K562 (cell line): ENCODE measurements around the gene SLC25A11. TPM values are rescaled to one million over a fixed set of nuclear protein-coding genes. Genes with fewer than 3 reads are reported as not detected.

Experiments
- CCNT2 ChIP-seq: IDR thresholded peaks from 2 replicates; pipeline ENCODE4 v1.6.1; 2011; ENCODE audit warnings: borderline replicate concordance, low read depth, mild to moderate bottlenecking, moderate library complexity, mixed read lengths, low read length; ENCODE audit not compliant: insufficient read length; ENCODE audit errors: extremely low read depth
- CREB3 ChIP-seq: fragments of 450-650 bp; conservative IDR thresholded peaks from 2 replicates; pipeline ENCODE4 v1.6.1; 2016; ENCODE audit warnings: missing genetic modification characterization, low read depth, mild to moderate bottlenecking, missing compliant biosample characterization, moderate library complexity
- ELK1 ChIP-seq: sonication (generic); formaldehyde crosslinking; IDR thresholded peaks from 2 replicates; pipeline ENCODE4 v1.8.1; 2022; ENCODE audit warnings: missing genetic modification reagents
- HBP1 ChIP-seq: fragments of 450-650 bp; formaldehyde crosslinking; IDR thresholded peaks from 2 replicates; pipeline ENCODE4 v1.4.0; 2022; ENCODE audit warnings: missing genetic modification characterization
- MAFF ChIP-seq: IDR thresholded peaks from 2 replicates; pipeline ENCODE4 v1.6.1; 2012; ENCODE audit warnings: low read length, improper control_type of control experiment
- MCM7 ChIP-seq, 2 experiments: fragments of 450-650 bp; IDR thresholded peaks; 2 replicates each; pipeline ENCODE4 v1.6.1; 2016 to 2018
- RBM15 ChIP-seq: fragments of 200-400 bp; formaldehyde crosslinking; IDR thresholded peaks from 2 replicates; pipeline ENCODE4 v1.6.1; 2018; ENCODE audit warnings: mild to moderate bottlenecking, low read length, moderate library complexity; ENCODE audit not compliant: insufficient read depth
- RERE ChIP-seq: sonication (generic); formaldehyde crosslinking; IDR thresholded peaks from 2 replicates; pipeline ENCODE4 v1.8.0; 2023; ENCODE audit warnings: missing genetic modification reagents, mild to moderate bottlenecking, borderline replicate concordance
- RFX7 ChIP-seq: fragments of 250-450 bp; sonication (Bioruptor Pico); IDR thresholded peaks from 2 replicates; pipeline ENCODE4 v1.5.1; 2021; ENCODE audit warnings: mild to moderate bottlenecking
- TAL1 ChIP-seq: fragments of 450-650 bp; IDR thresholded peaks from 2 replicates; pipeline ENCODE4 v1.6.1; 2016; ENCODE audit warnings: mild to moderate bottlenecking
- VEZF1 ChIP-seq: fragments of 200-800 bp; sonication (Bioruptor generic); IDR thresholded peaks from 2 replicates; pipeline ENCODE4 v1.6.1; 2017; ENCODE audit warnings: missing genetic modification characterization, missing compliant biosample characterization
- ZFX ChIP-seq: sonication (generic); formaldehyde crosslinking; IDR thresholded peaks from 2 replicates; pipeline ENCODE4 v1.8.0; 2022; ENCODE audit warnings: mild to moderate bottlenecking, missing genetic modification reagents, moderate library complexity
- ZNF639 ChIP-seq, 2 experiments: fragments of 200-800 bp in 1 of 2; sonication (Bioruptor generic) in 1 of 2; sonication (generic) in 1 of 2; formaldehyde crosslinking in 1 of 2; IDR thresholded peaks in 1 of 2; conservative IDR thresholded peaks in 1 of 2; 2 replicates each; pipeline versions ENCODE4 v1.5.0 to v1.6.1; 2016 to 2020; ENCODE audit warnings: missing compliant biosample characterization in 1 of 2, missing genetic modification characterization in 1 of 2, missing genetic modification reagents in 1 of 2
- ZNF695 ChIP-seq: fragments of 450-650 bp; formaldehyde crosslinking; IDR thresholded peaks from 2 replicates; pipeline ENCODE4 v1.4.0; 2020; ENCODE audit warnings: mild to moderate bottlenecking, moderate library complexity
- polyA plus RNA-seq, 8 experiments: library from polyadenylated mRNA; depleted of rRNA in 4 of 8; stranded (reverse) in 5 of 8; unstranded in 3 of 8; fragments of >200 nt; fragmentation: Nextera tagmentation in 2 of 8; fragmentation: Illumina TruSeq in 1 of 8; extraction: Ambion mirVana in 2 of 8; extraction: Trizol in 1 of 8; gene quantifications; 2 replicates each; pipeline versions ENCODE4 v1.2.1 to v1.2.3, GENCODE V29; 2011 to 2014; ENCODE audit warnings: inconsistent platforms in 1 of 8, missing spikeins in 1 of 8
- total RNA-seq, 7 experiments: library from RNA; depleted of rRNA in 6 of 7; stranded (reverse); fragments of >200 nt in 6 of 7; fragmentation: Illumina TruSeq in 2 of 7; extraction: Trizol in 2 of 7; gene quantifications; 2 replicates each; pipeline versions ENCODE4 v1.2.1 to v1.2.3, GENCODE V29; 2011 to 2021; ENCODE audit warnings: low replicate concordance in 1 of 7

SLC25A11 gene
- total and polyA plus RNA-seq, 9 of the 15 experiments (the other 6 are each of a cell fraction or from before 2014, with no cell fraction given), result 3.1 to 56.7 (median 32.9) TPM

GRCh38 chr17:4908711-4909496 lies 30.9 kb downstream of the SLC25A11 start (continued):
- TF ChIP-seq HBP1 (CRISPR knock-in tag) (peak; percentile 92), VEZF1 (CRISPR knock-in tag) (no peak), ELK1 (CRISPR knock-in tag) (no peak), CCNT2 (no peak), CREB3 (tag) (no peak), RFX7 (CRISPR knock-in tag) (no peak), ZNF639 (CRISPR knock-in tag; conservative IDR thresholded peaks at IDR 0.05 in 1 of 2, IDR thresholded peaks at IDR 0.05 in 1 of 2) (no peak), MCM7 (IDR thresholded peaks at IDR 0.05) (peak in 1 of 2 experiments; percentile 68; a peak in 1 of 4 replicates), ZNF695 (no peak), MAFF (no peak), RERE (CRISPR knock-in tag) (no peak), RBM15 (no peak), TAL1 (no peak), ZFX (CRISPR knock-in tag) (peak; percentile 62)
